AG10803 (cell line): ENCODE results near the gene CEP95.

Experiments
- DNase-seq: peaks from one replicate; pipeline ENCODE4 v3.0.0; 2010; ENCODE audit warnings: low read depth
- H3K4me3 ChIP-seq: 2 replicates; pipeline ENCODE4 v1.5.1; 2011; ENCODE audit warnings: mild to moderate bottlenecking, low read length, control low read depth
- CTCF ChIP-seq: conservative IDR thresholded peaks from 2 replicates; pipeline ENCODE4 v1.5.1; 2011; ENCODE audit warnings: mild to moderate bottlenecking, low read length, control low read depth, inconsistent platforms

The CEP95 gene

GRCh38 chr17:64546716-64547115, 39.9 kb downstream of the CEP95 start:
- no peak for DNase-seq
- no peak overlapping the region for H3K4me3 ChIP-seq

DNA sequence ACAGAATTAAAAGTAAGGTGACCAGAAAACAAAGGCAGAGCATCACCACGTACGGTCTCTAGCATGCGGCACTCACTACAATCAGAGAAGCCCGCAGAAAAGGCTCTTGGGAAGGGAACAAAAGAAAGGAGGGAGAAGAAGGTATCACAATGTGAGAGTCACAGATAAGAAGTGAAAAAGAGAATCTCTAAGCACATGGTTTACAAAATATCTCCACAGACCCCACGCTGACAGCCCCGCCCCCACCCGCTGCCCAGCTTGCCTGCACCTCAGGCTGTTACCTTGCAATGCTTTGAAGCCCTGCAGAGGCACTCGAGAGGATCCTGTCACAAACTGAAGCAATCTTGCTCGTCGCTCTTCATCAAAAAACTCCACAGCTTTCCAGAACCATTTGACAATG, 40.5 kb downstream of the CEP95 start:
- no peak for DNase-seq
- no peak for TF ChIP-seq CTCF
- no peak overlapping the region for H3K4me3 ChIP-seq

More at GRCh38 chr17:64546716-64547115, 39.9 kb downstream of the CEP95 start:
- no peak for TF ChIP-seq CTCF

DNA sequence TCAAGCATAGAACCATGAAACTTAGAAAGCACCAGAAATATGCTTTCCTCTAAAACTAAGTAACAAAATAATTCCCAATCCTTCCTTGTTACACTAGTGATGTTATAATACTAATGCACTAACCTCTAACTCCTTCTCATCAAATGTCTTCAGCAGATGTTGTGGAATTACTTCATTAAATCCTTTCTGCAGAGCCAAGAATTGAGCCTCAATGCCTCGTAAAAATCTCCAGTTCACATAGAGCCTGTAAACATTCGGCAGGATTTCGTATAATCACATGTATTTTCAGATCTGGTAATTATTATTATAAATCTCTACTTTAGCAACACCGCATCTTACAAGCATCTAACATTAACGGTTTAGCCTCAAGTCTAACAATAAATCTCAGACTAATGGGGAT, 44.7 kb downstream of the CEP95 start:
- DNase-seq, result no peak
- H3K4me3 ChIP-seq, result no peak overlapping the region
- no peak for TF ChIP-seq CTCF

DNA sequence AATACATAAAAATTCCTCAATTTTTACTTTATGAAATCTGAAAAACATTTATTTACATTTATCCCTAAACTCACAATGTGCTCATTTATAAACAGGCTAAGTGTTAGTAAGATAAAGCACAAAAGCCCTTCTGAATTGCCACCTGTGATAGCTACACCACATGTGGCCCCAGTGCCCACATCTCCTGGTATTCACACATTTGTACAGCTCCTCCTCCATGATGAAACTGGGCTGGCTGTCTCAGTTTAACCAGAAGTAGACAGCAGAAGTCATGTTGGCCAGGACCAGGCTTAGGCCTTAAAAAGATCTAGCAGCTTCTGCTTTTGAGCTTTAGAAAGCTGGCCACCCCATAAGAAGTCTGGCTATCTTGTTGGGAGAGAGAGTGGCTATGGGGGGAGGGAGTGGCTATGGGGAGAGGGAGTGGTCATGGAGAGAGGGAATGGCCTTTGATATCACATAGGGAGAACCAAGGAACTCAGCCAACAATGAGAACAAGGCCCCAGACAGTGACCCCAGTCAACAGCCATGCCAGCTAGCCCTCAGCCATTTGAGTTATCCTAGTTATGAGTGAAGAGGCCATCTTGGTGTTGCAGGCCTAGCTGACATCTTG, 47.4 kb downstream of the CEP95 start:
- no peak for DNase-seq
- TF ChIP-seq CTCF, result no peak
- H3K4me3 ChIP-seq, result no peak overlapping the region

DNA sequence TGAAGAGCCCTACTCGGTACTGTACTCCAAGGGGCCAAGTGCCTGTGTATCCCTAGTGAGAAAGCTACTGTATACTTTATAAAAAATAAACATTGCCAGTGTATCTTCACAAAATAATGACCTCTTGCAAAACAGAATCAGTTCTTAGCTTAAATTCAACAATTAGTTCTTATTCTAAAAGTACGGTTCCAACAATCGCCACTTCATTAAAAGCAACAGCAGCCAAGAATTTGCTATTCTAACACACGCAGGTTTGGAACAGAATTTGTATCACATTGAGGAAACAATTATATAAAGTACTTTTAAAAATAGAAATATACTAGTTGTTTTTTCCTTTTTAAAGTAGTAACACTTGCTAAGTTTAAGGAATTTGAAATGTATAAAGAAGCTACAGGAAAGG, 48.5 kb downstream of the CEP95 start:
- DNase-seq, result no peak
- H3K4me3 ChIP-seq, result no peak overlapping the region
- TF ChIP-seq CTCF, result no peak

DNA sequence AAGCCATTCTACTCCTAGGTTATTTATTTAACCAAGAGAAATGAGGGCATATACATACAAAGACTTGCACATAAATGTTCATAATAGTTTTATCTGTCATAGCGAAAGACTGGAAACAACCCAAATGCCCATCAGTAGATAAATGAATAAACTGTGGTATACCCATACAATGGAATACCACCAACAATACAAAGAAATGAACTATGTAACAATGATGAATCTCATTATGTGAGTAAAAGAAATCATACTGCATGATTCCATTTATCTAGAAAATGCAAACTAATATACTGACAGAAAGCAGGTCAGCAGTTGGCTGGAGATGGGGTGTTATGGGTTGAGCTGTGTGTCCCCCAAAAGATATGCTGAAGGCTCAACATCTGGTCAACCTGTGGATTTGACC, 57.3 kb downstream of the CEP95 start:
- no peak for DNase-seq
- TF ChIP-seq CTCF, result no peak

DNA sequence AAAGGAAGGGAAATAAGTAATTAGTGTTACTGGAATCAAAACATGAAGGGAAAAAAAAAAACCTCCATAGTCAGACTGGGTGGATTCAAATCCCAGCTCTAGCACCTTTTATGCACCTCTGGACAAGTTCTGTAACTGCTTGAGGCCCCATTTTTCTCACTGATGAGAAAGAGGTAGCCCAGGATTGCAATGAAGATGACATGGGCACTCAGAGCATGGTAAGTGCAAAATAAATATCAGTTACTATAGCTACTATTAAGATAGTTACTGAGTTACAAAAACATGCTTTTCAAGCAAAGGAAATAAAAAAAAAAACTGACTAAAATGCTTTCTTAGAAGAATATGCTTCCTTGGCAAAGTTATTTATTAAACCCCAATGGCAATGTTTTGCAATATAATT, 58.8 kb downstream of the CEP95 start:
- no peak for TF ChIP-seq CTCF
- DNase-seq, result peak; percentile 59
- no peak overlapping the region for H3K4me3 ChIP-seq

More for the DNA sequence above, 57.3 kb downstream of the CEP95 start:
- H3K4me3 ChIP-seq, result no peak overlapping the region
